Iris pigment epithelial cell (primary cell): ENCODE results near the gene CD300LG.
"Not testable (repeated sequence)": the region's sequence is repeated elsewhere in the genome, so short reads cannot be mapped to it uniquely, and the experiment has no call there.

Experiments used
- DNase-seq: peaks from one replicate; pipeline ENCODE4 v3.0.0-alpha.2; 2011; ENCODE audit warnings: low read depth

The CD300LG gene, protein sequence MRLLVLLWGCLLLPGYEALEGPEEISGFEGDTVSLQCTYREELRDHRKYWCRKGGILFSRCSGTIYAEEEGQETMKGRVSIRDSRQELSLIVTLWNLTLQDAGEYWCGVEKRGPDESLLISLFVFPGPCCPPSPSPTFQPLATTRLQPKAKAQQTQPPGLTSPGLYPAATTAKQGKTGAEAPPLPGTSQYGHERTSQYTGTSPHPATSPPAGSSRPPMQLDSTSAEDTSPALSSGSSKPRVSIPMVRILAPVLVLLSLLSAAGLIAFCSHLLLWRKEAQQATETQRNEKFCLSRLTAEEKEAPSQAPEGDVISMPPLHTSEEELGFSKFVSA

DNA sequence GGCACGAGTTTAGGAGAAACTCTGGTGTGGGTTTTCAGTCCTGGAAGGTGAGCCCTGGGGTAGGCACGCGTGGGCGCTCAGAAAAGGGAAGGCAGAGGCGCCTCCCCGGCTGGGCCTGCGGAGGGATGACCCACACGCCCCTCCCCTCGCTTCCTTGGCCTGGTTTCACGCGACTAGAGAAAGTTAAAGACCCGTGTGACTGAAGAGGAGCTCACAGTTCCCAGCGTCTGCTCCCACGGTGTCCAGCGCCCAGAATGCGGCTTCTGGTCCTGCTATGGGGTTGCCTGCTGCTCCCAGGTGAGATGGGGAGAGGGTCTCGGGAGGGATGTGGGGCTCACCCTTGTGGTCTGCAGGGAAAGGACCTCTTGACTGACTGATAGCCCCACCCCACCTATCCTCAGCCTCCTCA lies at the start of gene CD300LG:
Gene CD300LG (plus strand): TSS at position 214 of the 409 bp plus-strand sequence. CDS start 41 bp downstream, at position 255.
- DNase-seq = no peak

DNA sequence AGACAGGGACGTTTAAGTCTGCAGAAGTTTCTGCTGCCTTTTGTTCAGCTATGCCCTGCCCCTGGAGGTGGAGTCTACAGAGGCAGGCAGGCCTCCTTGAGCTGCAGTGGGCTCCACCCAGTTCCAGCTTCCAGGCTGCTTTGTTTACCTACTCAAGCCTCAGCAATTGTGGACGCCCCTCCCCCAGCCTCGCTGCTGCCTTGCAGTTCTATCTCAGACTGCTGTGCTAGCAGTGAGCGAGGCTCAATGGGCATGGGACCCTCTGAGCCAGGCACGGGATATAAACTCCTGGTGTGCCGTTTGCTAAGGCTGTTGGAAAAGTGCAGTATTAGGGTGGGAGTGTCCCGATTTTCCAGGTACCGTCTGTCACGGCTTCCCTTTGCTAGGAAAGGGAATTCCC lies 49.0 kb upstream of the CD300LG start:
- DNase-seq = not testable (repeated sequence)

DNA sequence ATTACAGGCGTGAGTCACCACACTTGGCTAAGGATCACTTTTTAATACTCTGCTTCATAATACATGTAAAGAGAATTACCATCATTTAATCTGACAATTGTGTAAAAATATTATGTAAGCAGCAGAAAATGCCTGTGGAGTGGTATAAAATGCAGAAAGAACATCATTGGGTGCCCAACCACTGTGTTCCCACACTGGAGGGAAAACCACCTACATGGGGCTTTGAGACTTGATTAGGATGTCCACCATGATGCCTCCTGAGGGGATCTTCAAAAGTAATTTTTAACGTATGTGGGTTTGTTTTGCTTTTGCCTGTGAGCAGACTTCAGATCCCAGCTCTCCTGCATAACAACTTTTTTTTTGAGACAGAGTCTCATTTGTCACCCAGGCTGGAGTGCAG lies 47.9 kb upstream of the CD300LG start:
- DNase-seq = no peak

DNA sequence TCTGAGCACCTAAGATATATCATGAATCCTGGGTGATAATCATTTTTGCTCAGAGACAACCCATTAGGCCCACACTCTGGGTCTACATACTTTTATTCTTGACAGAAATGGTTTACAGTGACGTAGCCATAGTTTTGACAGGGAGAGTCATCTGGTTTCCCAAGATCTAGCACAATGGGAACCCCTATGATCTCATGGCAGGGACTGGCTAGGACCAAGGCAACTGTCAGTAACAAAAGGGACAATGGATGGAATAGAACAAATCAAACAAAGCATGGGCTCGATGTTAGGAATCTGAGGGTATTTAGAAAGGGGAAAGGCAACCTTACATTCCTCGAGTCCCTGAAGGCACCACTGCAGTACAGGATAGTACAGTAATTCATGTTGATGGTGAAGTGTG lies 46.2 kb upstream of the CD300LG start:
- DNase-seq = no peak

DNA sequence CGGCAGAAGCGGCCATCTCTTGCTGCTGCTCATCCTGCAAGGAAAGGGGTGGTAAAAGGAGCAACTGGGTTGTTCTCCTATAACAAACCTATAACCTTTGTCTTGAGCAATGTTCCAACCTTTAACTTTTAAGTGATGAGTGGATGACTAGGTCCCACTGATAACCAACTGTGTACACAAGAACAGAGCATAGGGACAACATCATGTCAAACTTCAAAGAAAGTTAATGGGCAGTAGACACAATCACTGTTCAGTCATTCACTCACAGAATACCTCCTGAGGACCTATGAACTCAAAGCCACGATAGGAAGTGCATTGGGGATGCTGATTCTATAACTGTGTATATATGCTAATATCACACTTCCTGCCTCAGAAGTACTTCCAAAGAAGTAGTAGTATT lies 45.1 kb upstream of the CD300LG start:
- no peak for DNase-seq

DNA sequence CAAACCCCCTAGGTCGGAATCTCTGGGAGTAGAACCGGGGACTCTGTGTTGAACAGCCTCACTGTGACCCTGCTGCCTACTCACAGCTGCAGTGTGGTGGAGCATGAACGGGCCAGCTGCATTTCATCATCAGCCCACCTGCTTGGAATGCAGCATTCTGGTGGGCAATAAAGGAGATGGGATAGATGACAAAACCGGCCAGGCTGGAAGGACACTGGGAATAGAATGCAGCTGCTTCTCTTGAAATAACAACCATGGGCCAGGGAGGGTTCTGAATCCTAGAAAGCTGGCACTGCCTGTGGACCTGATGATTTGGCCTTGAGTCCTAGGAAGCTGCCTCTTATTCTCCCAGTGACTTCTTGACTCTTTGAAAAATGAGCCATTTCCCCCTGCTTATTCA lies 43.2 kb upstream of the CD300LG start:
- DNase-seq = no peak

DNA sequence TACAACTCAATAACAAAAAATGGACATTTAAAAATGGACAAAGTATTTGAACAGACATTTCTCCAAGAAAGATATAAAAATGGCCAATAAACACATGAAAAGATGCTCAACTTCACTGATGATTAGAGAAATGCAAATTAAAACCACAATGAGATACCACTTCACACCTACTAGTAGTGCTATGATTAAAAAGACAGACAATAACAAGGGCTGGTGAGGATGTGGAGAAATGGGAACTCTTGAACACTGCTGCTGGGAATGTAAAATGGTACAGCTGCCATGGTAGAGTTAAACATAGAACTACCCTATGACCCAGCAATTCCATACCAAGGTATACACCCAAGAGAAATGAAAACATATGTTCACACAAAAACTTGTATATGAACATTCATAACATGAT lies 41.9 kb upstream of the CD300LG start:
- no peak for DNase-seq

DNA sequence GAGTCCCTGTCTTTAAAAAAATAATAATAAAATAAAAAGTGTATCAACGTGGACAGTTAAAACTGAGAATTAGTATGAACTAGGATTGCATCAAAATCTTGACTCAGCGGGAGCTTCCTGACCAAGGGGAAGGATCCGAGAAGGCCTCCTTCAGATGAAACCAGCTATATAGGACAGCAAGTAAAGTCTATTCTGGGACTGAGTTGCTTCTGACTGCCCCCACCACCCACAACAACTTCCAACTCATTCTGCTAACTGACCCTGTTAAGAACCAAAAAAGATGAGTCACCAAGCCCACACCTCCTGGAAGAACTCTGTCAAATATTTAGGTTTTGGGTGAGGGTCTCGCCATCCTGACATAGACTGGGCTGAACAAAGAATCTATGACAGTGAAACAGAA lies 38.9 kb upstream of the CD300LG start:
- no peak for DNase-seq

DNA sequence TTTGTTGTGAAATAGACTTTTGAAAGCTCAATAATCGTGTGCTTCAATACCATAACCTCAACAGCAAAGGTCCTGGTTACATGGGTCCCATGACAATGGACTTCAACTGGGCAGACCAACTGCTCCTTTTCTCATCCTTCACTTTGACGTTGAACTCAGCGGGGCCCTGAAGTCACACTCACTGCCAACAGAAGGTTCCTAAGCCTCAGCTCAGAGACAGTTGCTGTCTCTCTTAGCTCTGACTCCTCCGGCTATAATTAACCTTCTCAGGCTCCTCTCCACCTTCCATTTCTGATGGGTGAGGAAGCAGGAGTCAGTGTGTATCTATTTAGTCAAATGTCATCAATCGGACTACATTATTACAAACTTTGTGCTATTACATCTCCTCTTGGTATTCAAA lies 37.9 kb upstream of the CD300LG start:
- DNase-seq = no peak

DNA sequence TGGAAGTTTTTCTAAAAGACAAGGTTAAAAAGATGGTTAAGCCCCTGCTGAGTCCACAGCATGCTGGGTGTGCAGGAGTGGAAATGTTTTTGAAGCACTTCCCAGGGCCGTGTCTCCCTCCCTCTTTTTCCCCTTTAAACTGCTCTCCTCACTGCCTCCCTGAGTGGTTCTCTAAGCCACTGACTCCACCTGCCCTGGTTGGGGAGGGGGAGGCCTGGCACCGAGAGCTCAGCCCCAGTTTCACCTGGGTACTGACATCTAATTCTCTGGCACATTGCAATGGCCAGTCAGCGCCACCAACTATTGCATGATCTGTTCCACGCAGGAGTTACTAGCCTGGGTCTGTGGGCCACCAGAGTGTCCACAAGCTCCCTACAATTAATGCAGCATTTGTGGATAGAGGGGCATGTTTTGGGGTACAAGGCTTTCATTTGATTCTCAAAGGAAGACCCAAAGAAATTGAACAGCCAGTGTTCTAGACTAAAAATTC lies 36.7 kb upstream of the CD300LG start:
- DNase-seq = no peak

DNA sequence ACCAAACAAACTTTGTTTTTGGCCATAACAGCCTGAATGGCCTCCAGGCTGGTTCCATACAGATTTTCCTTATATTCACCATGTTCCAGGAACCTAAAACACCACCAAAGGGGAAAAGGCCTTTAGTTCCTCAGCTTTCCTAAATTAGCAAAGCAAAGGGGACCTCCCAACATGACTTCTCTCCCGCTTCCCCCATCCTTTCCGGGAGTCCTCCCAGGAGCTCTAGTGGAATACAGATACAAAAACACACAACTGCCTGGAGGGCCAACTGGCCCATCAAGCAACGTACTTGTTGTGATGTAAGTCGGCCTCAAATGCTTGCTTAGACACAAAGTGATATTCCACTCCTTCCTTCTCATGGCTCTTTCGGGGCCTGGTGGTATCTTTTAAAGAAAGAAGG lies 36.2 kb upstream of the CD300LG start:
- DNase-seq = no peak

DNA sequence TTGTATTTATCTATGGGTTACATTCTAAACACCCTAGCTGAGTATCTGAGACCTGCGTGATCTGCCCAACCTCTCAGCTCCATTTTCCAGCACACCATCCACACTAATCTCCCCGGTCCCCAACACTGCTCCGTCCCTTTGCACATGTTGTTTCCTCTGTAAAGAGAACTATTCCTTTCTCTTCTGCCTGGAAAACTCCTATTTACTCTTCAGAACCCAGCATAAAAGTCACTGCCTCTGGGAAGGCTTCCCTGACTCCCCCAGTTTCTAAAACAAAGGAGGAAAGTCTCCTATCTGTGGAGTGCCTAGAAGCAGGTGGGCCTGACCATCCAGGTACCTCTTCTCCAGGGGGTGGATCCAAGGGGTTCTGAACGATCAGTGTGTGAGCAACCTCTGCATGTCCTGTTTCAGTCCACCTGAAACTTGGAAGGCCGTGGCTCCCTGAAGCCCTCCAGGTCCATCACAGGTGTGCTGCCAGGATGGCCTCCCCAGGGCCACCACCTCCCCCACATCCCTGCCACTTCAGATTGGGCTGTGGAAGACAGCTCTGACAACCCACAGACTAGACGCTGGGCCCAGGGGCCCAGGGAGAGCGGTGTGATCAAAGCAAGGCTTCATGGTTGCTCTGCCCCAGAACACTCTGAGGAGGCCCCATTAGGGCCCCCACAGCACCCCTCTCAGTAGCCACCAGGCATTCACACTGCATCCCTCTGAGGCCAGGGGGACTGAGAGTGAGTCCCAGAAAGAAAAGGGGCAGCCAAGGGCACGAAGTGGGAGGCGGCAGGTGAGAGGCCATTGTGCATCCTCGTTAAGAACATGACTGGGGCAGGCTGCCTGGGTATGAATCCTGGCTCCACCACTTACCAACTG lies 34.3 kb upstream of the CD300LG start:
- DNase-seq = no peak

DNA sequence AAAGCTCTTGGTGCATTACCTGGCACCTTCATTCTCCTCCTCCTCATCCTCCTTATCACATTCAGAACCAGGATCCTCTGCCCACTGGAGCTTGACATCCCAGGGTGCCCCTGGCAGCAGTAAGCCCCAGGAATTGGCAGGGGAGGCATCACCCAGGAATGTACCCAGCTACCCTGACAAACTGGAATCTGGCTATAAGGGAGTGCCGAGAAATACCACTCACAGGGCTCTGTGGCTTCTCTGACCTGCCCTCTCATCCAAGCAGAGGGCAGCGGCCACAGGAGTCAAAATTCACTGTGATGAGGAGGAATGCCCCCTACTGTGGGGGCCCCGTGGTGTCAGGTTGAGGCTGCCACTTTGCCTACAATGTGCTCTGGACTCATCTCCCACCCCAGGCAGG lies 33.6 kb upstream of the CD300LG start:
- no peak for DNase-seq

DNA sequence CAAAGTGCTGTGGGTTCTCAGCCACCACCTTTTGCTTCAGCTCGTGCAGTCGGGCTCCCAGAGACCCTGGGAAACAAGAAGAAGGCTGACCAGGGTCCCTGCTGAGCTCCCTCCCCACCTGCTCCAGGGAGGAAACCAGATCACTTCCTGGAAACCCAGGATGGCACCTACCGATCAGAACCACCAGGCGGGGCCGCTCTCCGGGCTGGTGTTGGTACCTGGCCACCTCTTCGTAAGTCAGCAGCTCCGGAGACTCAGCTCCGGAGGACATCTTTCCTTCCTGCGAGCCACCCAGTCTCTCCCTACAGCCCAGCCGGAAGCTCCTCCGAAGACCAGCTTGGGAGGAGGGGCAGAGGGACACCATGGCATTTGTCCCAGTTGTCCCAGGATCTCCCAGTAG lies 33.0 kb upstream of the CD300LG start:
- no peak for DNase-seq

DNA sequence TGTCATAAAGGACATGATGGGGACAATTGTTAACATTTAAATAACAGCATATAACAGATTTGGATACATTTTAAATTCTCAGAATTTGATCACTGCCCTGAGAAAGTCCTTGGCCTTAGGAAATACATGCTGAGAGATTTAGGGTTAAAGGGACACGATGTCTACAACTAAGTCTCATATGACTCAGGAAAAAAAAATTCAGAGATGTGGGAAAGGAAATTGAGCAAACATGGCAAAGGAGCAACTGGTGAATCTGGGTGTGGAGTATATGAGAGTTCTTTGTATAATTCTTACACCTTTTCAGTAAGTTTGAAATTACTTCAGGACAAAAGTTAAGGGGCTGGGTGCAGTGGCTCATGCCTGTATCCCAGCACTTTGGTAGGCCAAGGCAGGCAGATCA lies 32.3 kb upstream of the CD300LG start:
- DNase-seq = peak; percentile 88

DNA sequence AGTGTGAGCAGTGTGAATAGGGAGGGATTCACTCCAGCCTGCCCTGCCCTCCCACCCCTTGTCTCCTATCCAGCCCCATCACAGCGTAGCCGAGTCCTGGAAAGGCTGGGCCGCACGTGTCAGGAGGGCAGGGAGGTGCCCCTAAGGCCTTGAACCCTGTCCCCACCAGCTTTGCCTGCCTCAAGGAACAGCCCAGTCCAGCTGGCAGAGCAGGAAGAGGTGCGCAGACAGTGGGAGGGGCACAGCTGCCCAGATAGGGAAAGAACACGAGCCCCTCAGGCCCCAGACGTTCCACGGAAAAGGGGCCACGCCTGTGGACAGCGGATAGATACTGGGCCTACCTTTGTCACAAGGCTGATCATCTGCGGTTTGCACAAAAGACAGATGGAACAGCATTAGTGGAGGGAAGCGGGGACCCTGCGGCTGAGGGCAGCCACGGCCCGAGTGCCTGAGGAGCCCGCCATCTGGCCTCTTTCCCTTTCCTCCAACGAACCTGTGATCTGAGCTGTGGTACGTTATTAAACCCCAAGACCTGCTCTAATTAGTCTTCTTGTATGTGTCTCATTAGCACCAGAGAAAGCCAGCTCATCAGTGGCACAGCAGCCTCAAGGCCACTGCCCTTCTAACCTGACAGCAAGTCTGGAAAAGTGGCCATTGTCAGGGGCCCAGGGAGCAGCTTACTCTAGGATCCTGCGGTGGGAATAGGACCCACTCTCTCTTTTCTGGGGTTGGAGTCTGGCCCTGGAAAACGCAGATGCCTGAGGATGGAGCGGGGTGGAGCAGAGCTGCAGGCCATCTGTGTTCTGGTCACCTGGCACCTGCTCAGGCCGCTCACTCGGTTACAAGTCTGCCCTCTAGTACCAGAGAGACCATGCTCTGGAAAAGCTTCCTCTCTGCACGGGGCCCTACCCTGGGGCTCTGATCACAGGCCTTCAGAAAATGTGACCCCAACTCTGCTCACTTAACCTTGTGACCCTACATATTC lies 30.3 kb upstream of the CD300LG start:
- no peak for DNase-seq

DNA sequence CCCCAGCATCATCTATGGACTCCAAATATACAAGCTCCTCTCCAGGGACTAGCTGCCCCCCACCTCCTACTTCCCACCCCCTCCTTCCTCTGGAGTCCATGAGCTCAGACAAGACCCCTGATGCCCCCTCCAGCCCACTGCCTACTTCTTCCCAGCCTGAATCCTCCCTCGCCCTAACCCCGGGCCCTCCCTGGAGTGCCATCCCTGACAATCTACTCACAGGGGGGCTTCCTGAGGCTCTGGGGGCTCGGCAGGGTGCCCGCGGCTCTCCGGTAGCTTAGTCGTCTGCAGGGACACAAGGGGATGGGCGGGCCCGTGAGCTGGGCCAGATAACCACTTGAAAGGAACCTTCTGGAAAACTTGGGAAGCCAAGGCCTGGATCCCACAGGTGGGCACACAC lies 29.1 kb upstream of the CD300LG start:
- no peak for DNase-seq

DNA sequence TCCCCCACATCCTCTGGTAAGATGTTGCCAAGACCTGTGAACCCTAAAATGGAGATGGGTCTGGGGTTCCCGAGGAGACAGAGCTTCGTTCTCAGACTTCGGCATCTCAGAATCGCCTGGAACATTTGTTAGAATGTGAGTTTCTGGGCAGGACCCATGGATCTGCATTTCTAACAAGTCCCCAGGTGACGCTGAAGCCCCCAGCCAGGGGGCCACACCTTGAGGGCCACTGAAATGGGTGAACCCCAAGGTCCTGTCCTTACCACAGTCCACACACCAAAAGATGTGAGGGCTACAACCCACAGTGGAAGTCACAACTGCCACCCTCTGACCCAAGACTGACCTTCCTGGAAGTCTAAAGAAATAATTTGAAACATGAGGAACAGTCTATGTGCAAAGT lies 28.0 kb upstream of the CD300LG start:
- DNase-seq = no peak

DNA sequence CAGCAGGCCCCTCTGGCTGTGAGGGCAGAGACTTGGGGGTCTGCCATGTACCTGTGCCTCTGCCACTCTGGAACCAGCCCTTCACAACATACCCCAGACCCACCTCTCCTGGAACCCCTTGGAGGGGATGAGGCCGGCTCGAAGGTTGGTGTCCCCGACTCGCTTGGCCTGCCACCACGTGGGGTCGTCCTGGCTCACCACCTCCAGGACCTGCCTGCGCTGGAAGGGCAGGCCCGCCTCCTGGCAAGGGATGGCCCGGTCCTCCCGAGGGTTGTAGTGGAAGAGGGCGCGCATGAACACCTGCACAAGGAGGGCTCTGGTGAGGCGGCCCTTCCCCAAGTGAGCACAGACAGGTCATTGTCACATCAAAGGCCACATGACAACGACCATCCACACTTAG lies 26.2 kb upstream of the CD300LG start:
- DNase-seq = no peak

DNA sequence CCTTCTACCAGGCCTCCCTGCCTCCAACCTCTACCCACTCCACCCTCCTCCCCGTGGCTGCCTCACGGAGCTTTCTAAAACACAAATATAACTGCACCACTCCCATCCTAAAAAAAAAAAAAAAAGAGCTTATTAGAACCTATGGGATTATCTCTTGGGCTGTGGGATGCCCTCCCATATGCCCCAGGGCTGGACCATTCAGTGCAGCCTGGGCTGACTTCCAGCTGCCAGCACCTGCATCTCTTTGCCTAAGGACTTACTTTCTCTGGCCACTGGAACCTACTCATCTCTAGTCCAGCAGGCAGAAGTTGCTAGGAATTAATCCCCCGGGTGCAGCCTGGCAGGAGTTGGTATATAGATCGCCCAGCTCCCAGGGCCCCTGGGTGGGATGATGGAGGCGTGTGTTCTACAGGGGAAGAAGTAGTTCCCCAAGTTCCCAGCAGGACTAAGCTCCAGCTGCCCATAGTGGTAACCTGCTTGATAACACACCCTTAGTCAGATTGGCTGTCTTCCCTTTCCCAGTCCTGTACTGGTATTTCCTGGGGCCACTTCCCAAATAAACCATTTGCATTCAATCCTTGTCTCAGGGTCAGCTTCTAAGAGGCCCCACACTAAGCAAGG lies 24.3 kb upstream of the CD300LG start:
- DNase-seq = no peak

DNA sequence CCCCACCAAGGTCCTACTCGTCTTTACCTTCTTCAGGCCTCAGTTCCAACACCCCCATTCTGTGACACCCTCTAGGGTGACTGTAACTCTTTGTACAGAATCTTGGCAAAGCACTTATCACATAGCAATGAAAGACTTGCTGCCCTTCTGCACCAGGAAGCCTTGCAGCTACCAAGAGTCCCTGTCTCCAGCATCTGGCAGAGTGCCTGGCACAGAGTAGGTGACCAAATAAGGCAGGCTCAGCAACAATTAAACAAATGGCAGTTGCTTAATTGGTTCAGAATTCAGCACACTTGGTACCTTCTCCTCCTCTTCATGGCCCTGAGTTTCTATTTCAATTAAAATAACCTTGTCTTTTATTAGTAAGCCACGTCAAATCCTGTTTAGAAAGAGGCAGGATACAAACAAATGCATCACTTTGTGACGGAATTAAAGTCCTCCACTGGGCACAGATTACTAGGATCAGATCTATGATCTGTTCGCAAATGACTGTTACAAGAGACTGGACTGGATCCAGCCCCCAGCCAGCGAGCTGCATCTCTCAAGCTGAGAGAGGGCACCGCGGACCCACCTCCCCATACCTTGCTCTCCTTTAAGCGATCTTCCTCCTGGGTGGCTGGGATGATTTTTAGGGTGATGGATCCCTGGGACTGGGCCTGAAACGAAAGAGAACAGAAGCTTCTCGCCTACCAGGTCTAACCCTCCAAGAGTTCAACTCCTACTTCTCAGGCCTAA lies 23.5 kb upstream of the CD300LG start:
- DNase-seq = no peak
